ENCODE data around the gene GPR157.

DNA sequence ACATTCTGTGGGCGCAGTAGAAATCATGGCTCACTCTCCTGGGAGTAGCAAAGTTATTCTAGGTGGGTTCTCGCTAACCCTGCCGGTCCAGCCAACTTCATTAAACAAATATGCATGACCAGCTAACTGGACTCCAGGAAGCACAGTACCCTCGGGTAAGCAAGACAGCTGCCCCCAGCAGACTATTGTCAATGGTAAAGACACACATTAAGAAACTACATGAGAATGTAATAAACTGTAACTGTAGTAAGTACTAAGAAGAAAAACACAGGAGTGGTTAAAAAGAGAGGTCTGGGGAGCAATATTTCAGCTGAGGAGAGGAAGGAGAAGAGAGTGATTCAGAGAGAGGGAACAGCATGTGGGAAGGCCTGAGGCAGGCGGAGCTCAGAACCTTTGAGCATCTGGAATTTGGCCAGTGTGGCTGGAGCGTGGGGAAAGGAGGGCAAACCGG is 66.9 kb downstream of the GPR157 start:
- TF ChIP-seq, protein P1, sequence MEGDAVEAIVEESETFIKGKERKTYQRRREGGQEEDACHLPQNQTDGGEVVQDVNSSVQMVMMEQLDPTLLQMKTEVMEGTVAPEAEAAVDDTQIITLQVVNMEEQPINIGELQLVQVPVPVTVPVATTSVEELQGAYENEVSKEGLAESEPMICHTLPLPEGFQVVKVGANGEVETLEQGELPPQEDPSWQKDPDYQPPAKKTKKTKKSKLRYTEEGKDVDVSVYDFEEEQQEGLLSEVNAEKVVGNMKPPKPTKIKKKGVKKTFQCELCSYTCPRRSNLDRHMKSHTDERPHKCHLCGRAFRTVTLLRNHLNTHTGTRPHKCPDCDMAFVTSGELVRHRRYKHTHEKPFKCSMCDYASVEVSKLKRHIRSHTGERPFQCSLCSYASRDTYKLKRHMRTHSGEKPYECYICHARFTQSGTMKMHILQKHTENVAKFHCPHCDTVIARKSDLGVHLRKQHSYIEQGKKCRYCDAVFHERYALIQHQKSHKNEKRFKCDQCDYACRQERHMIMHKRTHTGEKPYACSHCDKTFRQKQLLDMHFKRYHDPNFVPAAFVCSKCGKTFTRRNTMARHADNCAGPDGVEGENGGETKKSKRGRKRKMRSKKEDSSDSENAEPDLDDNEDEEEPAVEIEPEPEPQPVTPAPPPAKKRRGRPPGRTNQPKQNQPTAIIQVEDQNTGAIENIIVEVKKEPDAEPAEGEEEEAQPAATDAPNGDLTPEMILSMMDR (IDR thresholded peaks at IDR 0.05; ENCODE audit: borderline replicate concordance, extremely low read depth, low read length, poor library complexity, severe bottlenecking), result no peak
- TF ChIP-seq EZH2 (IDR thresholded peaks at IDR 0.05; ENCODE audit: borderline replicate concordance, low read depth, low read length, severe bottlenecking), result no peak

Measured in DND-41 (cell line).